ENCODE results near the gene DRC7. TPM values are rescaled to one million over a fixed set of nuclear protein-coding genes. Genes with fewer than 3 reads are reported as not detected.
A peak's percentile ranks its signal among the peaks of the same experiment; 100 is the strongest.

DRC7 gene
- total and polyA plus RNA-seq, 2 donors from 2014 or later, result 1.8 to 3.2 TPM

GRCh38 chr16:57658878-57659674, 35.5 kb upstream of the DRC7 start:
- TF ChIP-seq CTCF (IDR thresholded peaks at IDR 0.05; ENCODE audit: borderline replicate concordance, extremely low read depth, insufficient read depth), result no peak
- DNase-seq (peak in 1 of 5 donors; percentile 61), FAIRE-seq (no peak)
- Histone ChIP-seq H3K4me3 (ENCODE audit: low read length in 3 of 3) (no peak overlapping the region), H3K27ac (ENCODE audit: low read depth in 2 of 2, low read length in 2 of 2) (no peak overlapping the region), H3K9me3 (ENCODE audit: control insufficient read depth in 2 of 3, insufficient read depth in 1 of 3, low read length in 3 of 3) (no peaks in the 10 kb centered on the region), H3K27me3 (ENCODE audit: control insufficient read depth, insufficient read depth, low read length) (no peaks in the 10 kb centered on the region), H3K36me3 (ENCODE audit: control insufficient read depth in 2 of 3, insufficient read depth in 3 of 3, low read length in 3 of 3) (peaks cover 0 to 65% (median 53%) of the 10 kb centered on the region in 3 donors), H3K4me1 (ENCODE audit: control insufficient read depth in 2 of 3, insufficient read depth in 2 of 3, low read depth in 1 of 3, low read length in 3 of 3) (peaks cover 0 to 6% (median 0%) of the 10 kb centered on the region in 3 donors), H3K9ac (ENCODE audit: low read length in 3 of 3) (no peak overlapping the region)
- intact Hi-C loops (cut with DNase I), result no loop called here

- H3K4me1 ChIP-seq (ENCODE audit: control insufficient read depth in 2 of 3, insufficient read depth in 2 of 3, low read depth in 1 of 3, low read length in 3 of 3), result peaks cover 0 to 6% (median 0%) of the 10 kb centered on the region in 3 donors
- H3K27me3 ChIP-seq (ENCODE audit: control insufficient read depth, insufficient read depth, low read length), result no peaks in the 10 kb centered on the region
- FAIRE-seq (no peak), DNase-seq (peak in 1 of 5 donors; percentile 41)
- H3K9ac ChIP-seq (ENCODE audit: low read length in 3 of 3), result no peak overlapping the region
- peaks cover 0 to 69% (median 55%) of the 10 kb centered on the region in 3 donors for H3K36me3 ChIP-seq (ENCODE audit: control insufficient read depth in 2 of 3, insufficient read depth in 3 of 3, low read length in 3 of 3)
- intact Hi-C loops (cut with DNase I), result no loop called here
- no peak overlapping the region for H3K4me3 ChIP-seq (ENCODE audit: low read length in 3 of 3)
- no peak for TF ChIP-seq CTCF (IDR thresholded peaks at IDR 0.05; ENCODE audit: borderline replicate concordance, extremely low read depth, insufficient read depth)
- peak overlapping the region in 1 of 2 donors; percentile 11 for H3K27ac ChIP-seq (ENCODE audit: low read depth in 2 of 2, low read length in 2 of 2)
- no peaks in the 10 kb centered on the region for H3K9me3 ChIP-seq (ENCODE audit: control insufficient read depth in 2 of 3, insufficient read depth in 1 of 3, low read length in 3 of 3)
These were observed 33.7 kb upstream of the DRC7 start for GRCh38 chr16:57660715-57661463.

- FAIRE-seq (no peak), DNase-seq (peak in 1 of 5 donors; percentile 45)
- no peak overlapping the region for H3K9ac ChIP-seq (ENCODE audit: low read length in 3 of 3)
- no peaks in the 10 kb centered on the region for H3K27me3 ChIP-seq (ENCODE audit: control insufficient read depth, insufficient read depth, low read length)
- no peak overlapping the region for H3K27ac ChIP-seq (ENCODE audit: low read depth in 2 of 2, low read length in 2 of 2)
- intact Hi-C loops (cut with DNase I), result no loop called here
- H3K9me3 ChIP-seq (ENCODE audit: control insufficient read depth in 2 of 3, insufficient read depth in 1 of 3, low read length in 3 of 3), result no peaks in the 10 kb centered on the region
- peaks cover 0 to 6% (median 0%) of the 10 kb centered on the region in 3 donors for H3K4me1 ChIP-seq (ENCODE audit: control insufficient read depth in 2 of 3, insufficient read depth in 2 of 3, low read depth in 1 of 3, low read length in 3 of 3)
- H3K36me3 ChIP-seq (ENCODE audit: control insufficient read depth in 2 of 3, insufficient read depth in 3 of 3, low read length in 3 of 3), result peaks cover 0 to 63% (median 53%) of the 10 kb centered on the region in 3 donors
- TF ChIP-seq CTCF (IDR thresholded peaks at IDR 0.05; ENCODE audit: borderline replicate concordance, extremely low read depth, insufficient read depth), result no peak
- H3K4me3 ChIP-seq (ENCODE audit: low read length in 3 of 3), result no peak overlapping the region
These were observed 33.1 kb upstream of the DRC7 start for GRCh38 chr16:57661510-57661909.

Data from kidney (tissue), 14 donors.